Fibroblast of lung (primary cell): ENCODE data around the gene CPSF4L.

Source experiments
- CTCF ChIP-seq, 2 donors: IDR thresholded peaks in 1 of 2; conservative IDR thresholded peaks in 1 of 2; 1 replicate in 1 of 2; 2 replicates in 1 of 2; pipeline ENCODE4 v1.5.1; 2011 to 2012; ENCODE audit warnings: low read length in 2 of 2, control low read depth in 1 of 2, inconsistent platforms in 1 of 2, low read depth in 1 of 2, mild to moderate bottlenecking in 1 of 2
- EZH2 ChIP-seq: IDR thresholded peaks from 2 replicates; pipeline ENCODE4 v1.5.1; 2012; ENCODE audit warnings: low read length, control low read depth, mild to moderate bottlenecking; ENCODE audit errors: missing control alignments

- TF ChIP-seq EZH2, result no peak
- no peak for TF ChIP-seq CTCF (conservative IDR thresholded peaks at IDR 0.05 in 1 of 2, IDR thresholded peaks at IDR 0.05 in 1 of 2; ENCODE audit: low read depth in 1 of 2, low read length in 2 of 2)
Measured at GRCh38 chr17:73284906-73285602, 23.4 kb upstream of the CPSF4L start.
